ENCODE measurements around the gene ITPR3. TPM values are rescaled to one million over a fixed set of nuclear protein-coding genes. Genes with fewer than 3 reads are reported as not detected.
A peak's percentile ranks its signal among the peaks of the same experiment; 100 is the strongest.

Gene ITPR3
- total RNA-seq, 2 donors from 2014 or later = 29.6 to 33.3 TPM

DNA sequence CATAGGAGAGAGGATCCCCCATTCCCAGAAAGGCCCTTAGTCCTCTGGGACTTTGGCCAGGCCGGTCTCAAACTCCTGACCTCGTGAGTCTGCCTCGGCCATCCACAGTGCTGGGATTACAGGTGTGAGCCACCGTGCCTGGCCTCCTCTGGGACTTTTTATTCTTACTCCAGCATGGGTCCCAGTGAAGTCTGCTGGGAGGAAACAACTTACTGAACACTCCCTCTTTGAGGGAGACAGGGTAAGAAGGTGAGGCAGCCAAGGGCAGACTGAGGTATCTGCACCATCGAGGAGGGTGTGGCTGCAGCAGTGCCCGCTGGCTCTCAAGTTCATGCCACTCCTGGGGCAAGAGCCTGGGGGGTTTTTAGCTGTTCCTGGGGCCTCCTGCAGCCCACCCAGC is 43.4 kb upstream of the ITPR3 start:
- H3K27me3 Mint-ChIP-seq (ENCODE audit: insufficient read depth) = no peaks in the 10 kb centered on the region
- Histone ChIP-seq H3K4me1 (ENCODE audit: control insufficient read depth, insufficient read depth, low read length) (no peaks in the 10 kb centered on the region), H3K9me3 (ENCODE audit: control insufficient read depth, low read length) (no peaks in the 10 kb centered on the region), H3K27ac (ENCODE audit: low read depth, low read length) (no peak overlapping the region), H3K9ac (ENCODE audit: extremely low read depth, low read length, poor library complexity, severe bottlenecking) (no peak overlapping the region), H3K27me3 (ENCODE audit: control insufficient read depth, insufficient read depth, low read length, poor library complexity, severe bottlenecking) (no peaks in the 10 kb centered on the region), H3K36me3 (ENCODE audit: control insufficient read depth, insufficient read depth, low read length) (peaks cover 36% of the 10 kb centered on the region), H3K4me3 (ENCODE audit: low read length) (no peak overlapping the region)
- H3K4me1 Mint-ChIP-seq = peaks cover 5% of the 10 kb centered on the region
- H3K9me3 Mint-ChIP-seq = no peaks in the 10 kb centered on the region
- WGBS, 2 experiments (ENCODE audit: insufficient coverage in 1 of 2, insufficient read length in 1 of 2) = 97 to 98% methylated on average over 4 to 6 of the region's 6 CpGs
- no peak for DNase-seq
- TF ChIP-seq, protein P1, sequence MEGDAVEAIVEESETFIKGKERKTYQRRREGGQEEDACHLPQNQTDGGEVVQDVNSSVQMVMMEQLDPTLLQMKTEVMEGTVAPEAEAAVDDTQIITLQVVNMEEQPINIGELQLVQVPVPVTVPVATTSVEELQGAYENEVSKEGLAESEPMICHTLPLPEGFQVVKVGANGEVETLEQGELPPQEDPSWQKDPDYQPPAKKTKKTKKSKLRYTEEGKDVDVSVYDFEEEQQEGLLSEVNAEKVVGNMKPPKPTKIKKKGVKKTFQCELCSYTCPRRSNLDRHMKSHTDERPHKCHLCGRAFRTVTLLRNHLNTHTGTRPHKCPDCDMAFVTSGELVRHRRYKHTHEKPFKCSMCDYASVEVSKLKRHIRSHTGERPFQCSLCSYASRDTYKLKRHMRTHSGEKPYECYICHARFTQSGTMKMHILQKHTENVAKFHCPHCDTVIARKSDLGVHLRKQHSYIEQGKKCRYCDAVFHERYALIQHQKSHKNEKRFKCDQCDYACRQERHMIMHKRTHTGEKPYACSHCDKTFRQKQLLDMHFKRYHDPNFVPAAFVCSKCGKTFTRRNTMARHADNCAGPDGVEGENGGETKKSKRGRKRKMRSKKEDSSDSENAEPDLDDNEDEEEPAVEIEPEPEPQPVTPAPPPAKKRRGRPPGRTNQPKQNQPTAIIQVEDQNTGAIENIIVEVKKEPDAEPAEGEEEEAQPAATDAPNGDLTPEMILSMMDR (conservative IDR thresholded peaks at IDR 0.05) = no peak
- no peak overlapping the region for H3K27ac Mint-ChIP-seq
- peaks cover 28% of the 10 kb centered on the region for H3K36me3 Mint-ChIP-seq (ENCODE audit: low read depth)
- H3K4me3 Mint-ChIP-seq = peak overlapping the region; percentile 74

DNA sequence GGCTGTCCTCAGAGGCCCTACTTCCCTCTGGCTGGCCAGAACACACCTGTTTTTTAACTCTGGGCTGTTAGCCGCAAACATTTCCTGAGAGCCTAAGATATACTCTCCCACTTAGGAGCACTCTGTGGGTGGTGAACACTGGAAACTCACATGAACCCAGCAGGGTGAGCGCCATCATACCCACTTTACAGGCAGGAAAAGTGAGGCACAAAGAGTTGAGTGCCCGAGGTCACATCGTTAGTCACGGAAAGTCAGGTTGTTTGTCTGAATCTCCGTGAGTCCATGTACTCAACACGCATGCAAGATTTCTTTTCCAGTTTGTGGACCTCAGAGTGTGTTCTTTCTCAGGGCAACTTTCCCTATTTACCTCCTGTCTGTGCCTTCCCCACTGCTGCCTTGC is 43.0 kb upstream of the ITPR3 start:
- Mint-ChIP-seq H3K27ac (peak overlapping the region; percentile 75), H3K9me3 (no peaks in the 10 kb centered on the region), H3K36me3 (ENCODE audit: low read depth) (peaks cover 28% of the 10 kb centered on the region), H3K4me1 (peaks cover 5% of the 10 kb centered on the region), H3K27me3 (ENCODE audit: insufficient read depth) (no peaks in the 10 kb centered on the region), H3K4me3 (peak overlapping the region; percentile 74)
- Histone ChIP-seq H3K4me3 (ENCODE audit: low read length) (peak overlapping the region; percentile 99), H3K9ac (ENCODE audit: extremely low read depth, low read length, poor library complexity, severe bottlenecking) (no peak overlapping the region), H3K9me3 (ENCODE audit: control insufficient read depth, low read length) (no peaks in the 10 kb centered on the region), H3K27me3 (ENCODE audit: control insufficient read depth, insufficient read depth, low read length, poor library complexity, severe bottlenecking) (no peaks in the 10 kb centered on the region), H3K27ac (ENCODE audit: low read depth, low read length) (no peak overlapping the region), H3K4me1 (ENCODE audit: control insufficient read depth, insufficient read depth, low read length) (no peaks in the 10 kb centered on the region), H3K36me3 (ENCODE audit: control insufficient read depth, insufficient read depth, low read length) (peaks cover 36% of the 10 kb centered on the region)
- TF ChIP-seq, protein P1 (conservative IDR thresholded peaks at IDR 0.05) = no peak
- WGBS, 2 experiments (ENCODE audit: insufficient coverage in 1 of 2, insufficient read length in 1 of 2) = 93 to 97% methylated on average over 6 to 7 of the region's 7 CpGs
- no peak for DNase-seq

DNA sequence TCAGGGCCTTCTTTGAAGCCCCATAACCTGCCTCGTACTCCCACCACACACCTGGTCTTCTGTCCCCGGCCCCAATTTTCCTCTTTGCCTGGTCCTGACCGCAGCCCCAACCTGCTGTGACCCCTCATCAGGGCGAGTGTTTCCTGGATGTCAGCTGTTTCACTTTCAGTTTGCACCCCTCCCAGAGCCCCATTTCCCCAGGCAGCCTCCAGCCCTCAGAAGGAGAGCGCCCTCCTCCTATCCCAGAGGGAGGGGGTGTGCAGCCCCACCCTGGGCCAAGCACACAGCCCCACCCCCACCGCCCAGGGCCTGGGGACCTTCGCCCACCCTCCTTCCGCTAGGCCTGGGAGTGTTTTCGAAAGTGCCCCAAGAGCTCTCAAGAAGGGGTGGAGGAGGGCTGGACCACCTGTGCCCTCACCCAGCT is 42.5 kb upstream of the ITPR3 start:
- Mint-ChIP-seq H3K27me3 (ENCODE audit: insufficient read depth) (no peaks in the 10 kb centered on the region), H3K4me3 (peak overlapping the region; percentile 74), H3K27ac (peak overlapping the region; percentile 75), H3K4me1 (peaks cover 7% of the 10 kb centered on the region), H3K9me3 (no peaks in the 10 kb centered on the region), H3K36me3 (ENCODE audit: low read depth) (peaks cover 28% of the 10 kb centered on the region)
- Histone ChIP-seq H3K36me3 (ENCODE audit: control insufficient read depth, insufficient read depth, low read length) (peaks cover 36% of the 10 kb centered on the region), H3K9ac (ENCODE audit: extremely low read depth, low read length, poor library complexity, severe bottlenecking) (no peak overlapping the region), H3K4me1 (ENCODE audit: control insufficient read depth, insufficient read depth, low read length) (no peaks in the 10 kb centered on the region), H3K9me3 (ENCODE audit: control insufficient read depth, low read length) (no peaks in the 10 kb centered on the region), H3K4me3 (ENCODE audit: low read length) (peak overlapping the region; percentile 99), H3K27ac (ENCODE audit: low read depth, low read length) (no peak overlapping the region), H3K27me3 (ENCODE audit: control insufficient read depth, insufficient read depth, low read length, poor library complexity, severe bottlenecking) (no peaks in the 10 kb centered on the region)
- WGBS, 2 experiments (ENCODE audit: insufficient coverage in 1 of 2, insufficient read length in 1 of 2) = 91 to 100% methylated on average over 1 to 9 of the region's 9 CpGs
- TF ChIP-seq, protein P1 (conservative IDR thresholded peaks at IDR 0.05) = no peak
- DNase-seq = no peak

Measured in endodermal cell (in vitro differentiated cells).